Thyroid gland (tissue), 4 donors: ENCODE measurements around the gene XRN2. TPM values are rescaled to one million over a fixed set of nuclear protein-coding genes. Genes with fewer than 3 reads are reported as not detected.
"Not testable (repeated sequence)": the region's sequence is repeated elsewhere in the genome, so short reads cannot be mapped to it uniquely, and the experiment has no call there.

Experiments used
- DNase-seq, 2 donors: peaks; one replicate each; pipeline ENCODE4 v3.0.0-alpha.2; 2019
- H3K27ac ChIP-seq, 3 donors: fragments of 200-600 bp; sonication (generic); 1 replicate in 2 of 3; 2 replicates in 1 of 3; pipeline ENCODE4 v1.5.1; 2016 to 2019; ENCODE audit warnings: mild to moderate bottlenecking in 1 of 3, moderate library complexity in 1 of 3
- H3K27me3 ChIP-seq: fragments of 200-600 bp; sonication (generic); one replicate; pipeline ENCODE4 v1.5.1; 2019
- H3K36me3 ChIP-seq, 2 donors: fragments of 200-600 bp; sonication (generic); one replicate each; pipeline ENCODE4 v1.5.1; 2016 to 2019
- H3K4me1 ChIP-seq, 2 donors: fragments of 200-600 bp; sonication (generic); one replicate each; pipeline ENCODE4 v1.5.1; 2017 to 2019
- H3K4me3 ChIP-seq, 3 donors: fragments of 200-600 bp; sonication (generic); replicated peaks in 1 of 3; 1 replicate in 2 of 3; 2 replicates in 1 of 3; pipeline ENCODE4 v1.5.1; 2016; ENCODE audit warnings: mild to moderate bottlenecking in 1 of 3
- H3K9me3 ChIP-seq: fragments of 200-600 bp; sonication (generic); one replicate; pipeline ENCODE4 v1.5.1; 2017
- POLR2A ChIP-seq, 2 donors: fragments of 450-650 bp; IDR thresholded peaks; one replicate each; pipeline ENCODE4 v1.6.1; 2017; ENCODE audit warnings: antibody characterized with exemption in 2 of 2, mild to moderate bottlenecking in 2 of 2, moderate library complexity in 1 of 2
- WGBS, 2 donors: methylation state at CpG; one replicate each; pipeline ENCODE4 v1.1.5; 2017; 5-methylcytosine and 5-hydroxymethylcytosine counted together
- intact Hi-C: fragments of 100-400 bp; cut with DNase I; formaldehyde crosslinking; loops from one replicate; pipeline ENCODE4 v1.15.1; 2023
- total RNA-seq, 4 donors: library from RNA; depleted of rRNA; stranded (reverse); fragments of >200 nt; gene quantifications; one replicate each; pipeline ENCODE4 v1.2.3, GENCODE V29; 2016
- TF ChIP-seq, protein P1 (sequence below), 6 experiments: fragments of 200-600 bp in 3 of 6; fragments of 450-650 bp in 3 of 6; sonication (generic) in 3 of 6; IDR thresholded peaks; one replicate each; pipeline ENCODE4 v1.5.1; 2016 to 2019; ENCODE audit warnings: antibody characterized with exemption in 6 of 6, mild to moderate bottlenecking in 2 of 6, inconsistent platforms in 1 of 6, moderate library complexity in 1 of 6

The XRN2 gene
- total RNA-seq, 4 donors from 2014 or later = 76.7 to 87.5 (median 80.1) TPM

DNA sequence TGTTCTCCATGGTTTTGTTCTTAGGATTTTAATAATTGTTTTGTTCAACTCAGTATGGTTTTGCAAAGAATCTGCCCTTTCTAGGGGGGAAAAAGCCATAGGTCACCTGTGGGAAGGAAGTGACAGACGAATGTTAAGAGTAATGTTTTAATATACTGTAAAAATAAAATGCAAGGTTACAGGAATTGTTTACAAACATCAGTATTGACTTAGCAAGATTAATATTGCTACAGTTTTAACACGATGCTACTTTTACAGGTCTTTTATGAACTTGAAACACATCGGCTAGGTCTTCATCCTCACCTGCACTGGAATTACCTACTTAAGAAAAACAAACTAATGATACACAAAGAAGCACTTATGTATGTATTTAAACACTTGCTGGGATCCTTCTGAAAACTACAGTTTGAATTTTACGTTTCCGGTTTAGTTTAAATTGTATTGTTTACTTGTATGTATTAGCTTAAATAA, 95.9 kb downstream of the XRN2 start:
- no peaks in the 10 kb centered on the region for H3K9me3 ChIP-seq
- DNase-seq = no peak
- no peaks in the 10 kb centered on the region for H3K36me3 ChIP-seq
- H3K4me3 ChIP-seq = no peak overlapping the region
- TF ChIP-seq, protein P1, sequence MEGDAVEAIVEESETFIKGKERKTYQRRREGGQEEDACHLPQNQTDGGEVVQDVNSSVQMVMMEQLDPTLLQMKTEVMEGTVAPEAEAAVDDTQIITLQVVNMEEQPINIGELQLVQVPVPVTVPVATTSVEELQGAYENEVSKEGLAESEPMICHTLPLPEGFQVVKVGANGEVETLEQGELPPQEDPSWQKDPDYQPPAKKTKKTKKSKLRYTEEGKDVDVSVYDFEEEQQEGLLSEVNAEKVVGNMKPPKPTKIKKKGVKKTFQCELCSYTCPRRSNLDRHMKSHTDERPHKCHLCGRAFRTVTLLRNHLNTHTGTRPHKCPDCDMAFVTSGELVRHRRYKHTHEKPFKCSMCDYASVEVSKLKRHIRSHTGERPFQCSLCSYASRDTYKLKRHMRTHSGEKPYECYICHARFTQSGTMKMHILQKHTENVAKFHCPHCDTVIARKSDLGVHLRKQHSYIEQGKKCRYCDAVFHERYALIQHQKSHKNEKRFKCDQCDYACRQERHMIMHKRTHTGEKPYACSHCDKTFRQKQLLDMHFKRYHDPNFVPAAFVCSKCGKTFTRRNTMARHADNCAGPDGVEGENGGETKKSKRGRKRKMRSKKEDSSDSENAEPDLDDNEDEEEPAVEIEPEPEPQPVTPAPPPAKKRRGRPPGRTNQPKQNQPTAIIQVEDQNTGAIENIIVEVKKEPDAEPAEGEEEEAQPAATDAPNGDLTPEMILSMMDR (IDR thresholded peaks at IDR 0.05) = no peak
- TF ChIP-seq POLR2A (IDR thresholded peaks at IDR 0.05) = no peak
- intact Hi-C loops = loop anchor here (10.0 kb wide), 1 partner anchor 274 kb away; the partner anchor contains the start of gene KIZ
- peaks cover 45% of the 10 kb centered on the region for H3K27me3 ChIP-seq
- H3K27ac ChIP-seq = no peak overlapping the region
- H3K4me1 ChIP-seq = peaks cover 0 to 19% of the 10 kb centered on the region in 2 donors
- WGBS, 2 donors = 24 to 34% methylated on average over 5 of the region's 5 CpGs

DNA sequence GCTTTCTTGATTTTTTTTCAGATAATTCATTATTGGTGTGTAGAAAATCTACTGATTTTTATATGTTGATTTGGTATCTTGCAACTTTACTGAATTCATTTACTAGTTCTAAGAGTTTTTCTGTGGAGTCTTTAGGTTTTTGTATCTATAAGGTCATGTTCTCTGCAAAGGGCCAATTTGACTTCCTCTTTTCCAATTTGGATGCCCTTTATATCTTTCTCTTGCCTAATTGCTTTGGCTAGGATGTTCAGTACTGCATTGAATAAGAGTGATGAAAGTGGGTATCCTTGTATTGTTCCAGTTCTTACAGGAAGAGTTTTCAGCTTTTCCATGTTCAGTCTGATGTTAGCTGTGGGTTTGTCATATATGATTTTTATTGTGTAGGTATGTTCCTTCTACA, 108.6 kb downstream of the XRN2 start:
- no peaks in the 10 kb centered on the region for H3K36me3 ChIP-seq
- H3K27me3 ChIP-seq = no peaks in the 10 kb centered on the region
- intact Hi-C loops = no loop called here
- DNase-seq = no peak
- H3K27ac ChIP-seq = no peak overlapping the region
- no peak overlapping the region for H3K4me3 ChIP-seq
- TF ChIP-seq, protein P1 (IDR thresholded peaks at IDR 0.05) = no peak
- TF ChIP-seq POLR2A (IDR thresholded peaks at IDR 0.05) = no peak
- H3K9me3 ChIP-seq = no peaks in the 10 kb centered on the region
- H3K4me1 ChIP-seq = no peaks in the 10 kb centered on the region

DNA sequence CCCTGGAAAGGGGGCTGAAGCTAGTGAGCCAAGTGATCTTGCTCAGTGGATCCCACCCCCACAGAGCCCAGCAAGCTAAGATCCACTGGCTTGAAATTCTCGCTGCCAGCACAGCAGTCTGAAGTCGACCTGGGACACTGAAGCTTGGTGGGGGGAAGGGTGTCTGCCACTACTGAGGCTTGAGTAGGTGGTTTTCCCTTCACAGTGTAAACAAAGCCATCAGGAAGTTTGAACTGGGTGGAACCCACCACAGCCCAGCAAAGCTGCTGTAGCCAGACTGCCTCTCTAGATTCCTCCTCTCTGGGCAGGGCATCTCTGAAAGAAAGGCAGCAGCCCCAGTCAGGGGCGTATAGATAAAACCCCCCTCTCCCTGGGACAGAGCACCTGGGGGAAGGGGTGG, 110.9 kb downstream of the XRN2 start:
- H3K36me3 ChIP-seq, H3K27me3 ChIP-seq, H3K4me3 ChIP-seq, H3K27ac ChIP-seq, DNase-seq, intact Hi-C loops, H3K9me3 ChIP-seq, H3K4me1 ChIP-seq: not testable (repeated sequence)
- WGBS, 2 donors = 23 to 25% methylated on average over 2 to 3 of the region's 3 CpGs

DNA sequence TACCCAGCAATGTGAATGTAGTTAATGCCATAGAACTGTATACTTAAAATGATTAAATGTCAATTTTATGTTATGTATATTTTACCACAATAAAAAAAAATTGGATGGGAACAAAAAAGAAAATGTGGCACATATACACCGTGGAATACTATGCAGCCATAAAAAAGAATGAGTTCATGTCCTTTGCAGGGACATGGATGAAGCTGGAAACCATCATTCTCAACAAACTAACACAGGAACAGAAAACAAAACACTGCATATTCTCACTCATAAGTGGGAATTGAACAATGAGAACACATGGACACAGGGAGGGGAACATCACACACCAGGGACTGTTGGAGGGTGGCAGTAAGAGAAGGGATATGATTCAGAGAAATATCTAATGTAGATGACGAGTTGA, 116.0 kb downstream of the XRN2 start:
- H3K27me3 ChIP-seq, H3K4me3 ChIP-seq, H3K4me1 ChIP-seq, intact Hi-C loops, DNase-seq, H3K9me3 ChIP-seq, H3K36me3 ChIP-seq, H3K27ac ChIP-seq: not testable (repeated sequence)
- 76 to 83% methylated on average over 2 of the region's 2 CpGs for WGBS, 2 donors

DNA sequence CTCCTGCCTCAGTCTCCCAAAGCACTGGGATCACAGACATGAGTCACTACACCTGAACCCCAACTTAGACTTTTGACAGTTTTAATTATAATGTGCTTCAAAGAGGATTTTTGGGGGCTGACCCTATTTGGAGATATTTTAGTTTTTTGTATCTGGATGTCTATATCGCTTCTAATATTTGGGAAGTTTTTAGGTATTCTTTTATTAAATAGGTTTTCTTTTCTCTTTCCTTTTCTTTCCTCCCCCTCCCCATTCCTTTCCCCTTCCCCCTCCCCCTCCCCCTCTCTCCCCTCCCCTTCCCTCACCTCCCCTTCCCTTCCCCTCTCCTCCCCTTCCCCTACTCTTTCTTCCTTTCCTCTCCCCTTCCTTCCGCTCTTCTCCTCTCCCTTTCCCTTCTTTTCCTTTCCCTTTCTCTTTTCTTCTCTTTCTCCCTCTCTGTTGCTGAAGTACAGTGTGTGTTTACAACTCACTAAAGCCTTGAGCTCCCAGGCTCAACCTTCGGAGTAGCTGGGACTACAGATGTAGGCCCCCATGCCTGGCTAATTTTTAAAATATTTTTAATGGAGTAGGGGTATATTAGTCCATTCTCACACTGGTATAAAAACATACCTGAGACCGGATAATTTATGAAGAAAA, 118.6 kb downstream of the XRN2 start:
- Histone ChIP-seq H3K27ac (no peak overlapping the region), H3K9me3 (no peaks in the 10 kb centered on the region), H3K36me3 (no peaks in the 10 kb centered on the region), H3K4me3 (no peak overlapping the region), H3K27me3 (no peaks in the 10 kb centered on the region), H3K4me1 (no peaks in the 10 kb centered on the region)
- TF ChIP-seq, protein P1 (IDR thresholded peaks at IDR 0.05) = no peak
- no peak for TF ChIP-seq POLR2A (IDR thresholded peaks at IDR 0.05)
- WGBS, 2 donors = 93% methylated on average over 4 of the region's 4 CpGs
- intact Hi-C loops = no loop called here
- DNase-seq = no peak

DNA sequence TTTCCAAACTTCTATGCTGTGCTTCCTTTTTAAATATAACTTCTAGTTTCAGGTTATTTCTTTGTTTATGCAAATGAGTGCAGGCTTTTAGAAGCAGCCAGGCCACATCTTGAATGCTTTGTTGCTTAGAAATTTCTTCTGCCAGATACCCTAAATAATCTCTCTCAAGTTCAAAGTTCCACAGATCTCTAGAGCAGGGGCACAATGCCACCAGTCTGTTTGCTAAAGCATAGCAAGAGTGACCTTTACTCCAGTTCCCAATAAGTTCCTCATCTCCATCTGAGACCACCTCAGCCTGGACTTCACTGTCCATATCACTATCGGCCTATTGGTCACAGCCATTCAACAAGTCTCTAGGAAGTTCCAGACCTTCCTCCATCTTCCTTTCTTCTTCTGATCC, 120.6 kb downstream of the XRN2 start:
- H3K27ac ChIP-seq, H3K27me3 ChIP-seq, H3K4me3 ChIP-seq, DNase-seq, H3K9me3 ChIP-seq, H3K36me3 ChIP-seq, intact Hi-C loops, H3K4me1 ChIP-seq: not testable (repeated sequence)
- 92 to 93% methylated on average over 1 of the region's 1 CpG for WGBS, 2 donors
